HCT116 (cell line): Measurements from ENCODE around the gene ACR.

Experiments
- EZH2 ChIP-seq: fragments of 200-600 bp; sonication (generic); IDR thresholded peaks from 2 replicates; pipeline ENCODE4 v1.6.1; 2017; ENCODE audit warnings: antibody characterized with exemption, mixed run types
- JUND ChIP-seq: IDR thresholded peaks from 2 replicates; pipeline ENCODE4 v1.6.1; 2012
- POLR2AphosphoS5 ChIP-seq: IDR thresholded peaks from 2 replicates; pipeline ENCODE4 v1.6.1; 2011; ENCODE audit warnings: mild to moderate bottlenecking, low read depth, low read length, moderate library complexity
- TF ChIP-seq, protein P1 (sequence below), 3 experiments: fragments of 200-600 bp in 1 of 3; sonication (generic) in 1 of 3; IDR thresholded peaks in 2 of 3; conservative IDR thresholded peaks in 1 of 3; 2 replicates each; pipeline ENCODE4 v1.5.1; 2012 to 2017; ENCODE audit warnings: low read depth in 2 of 3, low read length in 2 of 3, antibody characterized with exemption in 1 of 3, borderline replicate concordance in 1 of 3, control low read depth in 1 of 3, mild to moderate bottlenecking in 1 of 3, mixed read lengths in 1 of 3, mixed run types in 1 of 3, moderate library complexity in 1 of 3; ENCODE audit not compliant: insufficient read depth in 1 of 3
- TF ChIP-seq, protein P2 (sequence below): IDR thresholded peaks from 2 replicates; pipeline ENCODE4 v1.6.1; 2011; ENCODE audit warnings: mild to moderate bottlenecking, low read length, moderate library complexity; ENCODE audit not compliant: insufficient replicate concordance; ENCODE audit errors: extremely low read depth

GRCh38 chr22:50710221-50710620, 27.8 kb upstream of the ACR start:
- TF ChIP-seq, protein P1, sequence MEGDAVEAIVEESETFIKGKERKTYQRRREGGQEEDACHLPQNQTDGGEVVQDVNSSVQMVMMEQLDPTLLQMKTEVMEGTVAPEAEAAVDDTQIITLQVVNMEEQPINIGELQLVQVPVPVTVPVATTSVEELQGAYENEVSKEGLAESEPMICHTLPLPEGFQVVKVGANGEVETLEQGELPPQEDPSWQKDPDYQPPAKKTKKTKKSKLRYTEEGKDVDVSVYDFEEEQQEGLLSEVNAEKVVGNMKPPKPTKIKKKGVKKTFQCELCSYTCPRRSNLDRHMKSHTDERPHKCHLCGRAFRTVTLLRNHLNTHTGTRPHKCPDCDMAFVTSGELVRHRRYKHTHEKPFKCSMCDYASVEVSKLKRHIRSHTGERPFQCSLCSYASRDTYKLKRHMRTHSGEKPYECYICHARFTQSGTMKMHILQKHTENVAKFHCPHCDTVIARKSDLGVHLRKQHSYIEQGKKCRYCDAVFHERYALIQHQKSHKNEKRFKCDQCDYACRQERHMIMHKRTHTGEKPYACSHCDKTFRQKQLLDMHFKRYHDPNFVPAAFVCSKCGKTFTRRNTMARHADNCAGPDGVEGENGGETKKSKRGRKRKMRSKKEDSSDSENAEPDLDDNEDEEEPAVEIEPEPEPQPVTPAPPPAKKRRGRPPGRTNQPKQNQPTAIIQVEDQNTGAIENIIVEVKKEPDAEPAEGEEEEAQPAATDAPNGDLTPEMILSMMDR (IDR thresholded peaks at IDR 0.05 in 2 of 3, conservative IDR thresholded peaks at IDR 0.05 in 1 of 3; ENCODE audit: borderline replicate concordance in 1 of 3, insufficient read depth in 1 of 3, low read depth in 2 of 3, low read length in 2 of 3) = no peak
- no peak for TF ChIP-seq POLR2AphosphoS5
- TF ChIP-seq JUND = no peak
- no peak for TF ChIP-seq EZH2
- TF ChIP-seq, protein P2, sequence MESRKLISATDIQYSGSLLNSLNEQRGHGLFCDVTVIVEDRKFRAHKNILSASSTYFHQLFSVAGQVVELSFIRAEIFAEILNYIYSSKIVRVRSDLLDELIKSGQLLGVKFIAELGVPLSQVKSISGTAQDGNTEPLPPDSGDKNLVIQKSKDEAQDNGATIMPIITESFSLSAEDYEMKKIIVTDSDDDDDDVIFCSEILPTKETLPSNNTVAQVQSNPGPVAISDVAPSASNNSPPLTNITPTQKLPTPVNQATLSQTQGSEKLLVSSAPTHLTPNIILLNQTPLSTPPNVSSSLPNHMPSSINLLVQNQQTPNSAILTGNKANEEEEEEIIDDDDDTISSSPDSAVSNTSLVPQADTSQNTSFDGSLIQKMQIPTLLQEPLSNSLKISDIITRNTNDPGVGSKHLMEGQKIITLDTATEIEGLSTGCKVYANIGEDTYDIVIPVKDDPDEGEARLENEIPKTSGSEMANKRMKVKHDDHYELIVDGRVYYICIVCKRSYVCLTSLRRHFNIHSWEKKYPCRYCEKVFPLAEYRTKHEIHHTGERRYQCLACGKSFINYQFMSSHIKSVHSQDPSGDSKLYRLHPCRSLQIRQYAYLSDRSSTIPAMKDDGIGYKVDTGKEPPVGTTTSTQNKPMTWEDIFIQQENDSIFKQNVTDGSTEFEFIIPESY = no peak
